ENCODE data around the gene YJU2.

GRCh38 chr19:4238831-4239230 is 8.0 kb upstream of the YJU2 start:
- TF ChIP-seq CTCF (IDR thresholded peaks at IDR 0.05): no peak
- no peak for TF ChIP-seq POLR2A (IDR thresholded peaks at IDR 0.05)

Measured in tibial nerve (tissue), 3 donors.